DMS79 (cell line): ENCODE data around the gene RTN3.
"Not testable (repeated sequence)": the region's sequence is repeated elsewhere in the genome, so short reads cannot be mapped to it uniquely, and the experiment has no call there.

ENCODE experiments used
- DNase-seq: peaks from one replicate; lab custom pipeline; 2025; lab: John Stamatoyannopoulos, UW

Gene RTN3, protein sequence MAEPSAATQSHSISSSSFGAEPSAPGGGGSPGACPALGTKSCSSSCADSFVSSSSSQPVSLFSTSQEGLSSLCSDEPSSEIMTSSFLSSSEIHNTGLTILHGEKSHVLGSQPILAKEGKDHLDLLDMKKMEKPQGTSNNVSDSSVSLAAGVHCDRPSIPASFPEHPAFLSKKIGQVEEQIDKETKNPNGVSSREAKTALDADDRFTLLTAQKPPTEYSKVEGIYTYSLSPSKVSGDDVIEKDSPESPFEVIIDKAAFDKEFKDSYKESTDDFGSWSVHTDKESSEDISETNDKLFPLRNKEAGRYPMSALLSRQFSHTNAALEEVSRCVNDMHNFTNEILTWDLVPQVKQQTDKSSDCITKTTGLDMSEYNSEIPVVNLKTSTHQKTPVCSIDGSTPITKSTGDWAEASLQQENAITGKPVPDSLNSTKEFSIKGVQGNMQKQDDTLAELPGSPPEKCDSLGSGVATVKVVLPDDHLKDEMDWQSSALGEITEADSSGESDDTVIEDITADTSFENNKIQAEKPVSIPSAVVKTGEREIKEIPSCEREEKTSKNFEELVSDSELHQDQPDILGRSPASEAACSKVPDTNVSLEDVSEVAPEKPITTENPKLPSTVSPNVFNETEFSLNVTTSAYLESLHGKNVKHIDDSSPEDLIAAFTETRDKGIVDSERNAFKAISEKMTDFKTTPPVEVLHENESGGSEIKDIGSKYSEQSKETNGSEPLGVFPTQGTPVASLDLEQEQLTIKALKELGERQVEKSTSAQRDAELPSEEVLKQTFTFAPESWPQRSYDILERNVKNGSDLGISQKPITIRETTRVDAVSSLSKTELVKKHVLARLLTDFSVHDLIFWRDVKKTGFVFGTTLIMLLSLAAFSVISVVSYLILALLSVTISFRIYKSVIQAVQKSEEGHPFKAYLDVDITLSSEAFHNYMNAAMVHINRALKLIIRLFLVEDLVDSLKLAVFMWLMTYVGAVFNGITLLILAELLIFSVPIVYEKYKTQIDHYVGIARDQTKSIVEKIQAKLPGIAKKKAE

DNA sequence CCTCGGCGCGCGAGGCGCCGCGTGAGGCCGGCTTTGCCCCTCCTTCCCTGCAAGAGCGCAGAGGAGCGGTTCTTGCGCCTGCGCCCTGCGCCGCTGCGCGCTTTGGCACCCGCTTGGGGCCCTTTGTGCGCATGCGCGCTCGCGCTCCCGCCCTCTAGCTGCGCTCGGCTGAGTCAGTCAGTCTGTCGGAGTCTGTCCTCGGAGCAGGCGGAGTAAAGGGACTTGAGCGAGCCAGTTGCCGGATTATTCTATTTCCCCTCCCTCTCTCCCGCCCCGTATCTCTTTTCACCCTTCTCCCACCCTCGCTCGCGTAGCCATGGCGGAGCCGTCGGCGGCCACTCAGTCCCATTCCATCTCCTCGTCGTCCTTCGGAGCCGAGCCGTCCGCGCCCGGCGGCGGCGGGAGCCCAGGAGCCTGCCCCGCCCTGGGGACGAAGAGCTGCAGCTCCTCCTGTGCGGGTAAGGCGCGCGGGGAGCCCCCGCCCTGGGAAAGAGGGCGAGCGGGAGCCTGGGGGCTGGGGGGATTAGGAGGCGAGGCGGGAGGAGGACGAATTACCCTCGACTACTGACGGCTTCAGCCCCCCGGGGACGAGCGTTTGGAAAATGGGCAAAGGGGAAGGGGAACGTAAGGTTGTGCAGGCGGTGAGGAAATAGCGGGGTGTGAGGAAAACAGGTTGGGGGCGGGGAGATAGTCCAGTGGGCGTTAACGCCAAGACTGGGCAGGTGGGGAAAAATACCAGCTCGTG, at the start of gene RTN3:
TSS of gene RTN3 (plus strand) at position 180 of the 745 bp plus-strand sequence. CDS start at position 317, 137 bp downstream.
- DNase-seq = peak; percentile 93

DNA sequence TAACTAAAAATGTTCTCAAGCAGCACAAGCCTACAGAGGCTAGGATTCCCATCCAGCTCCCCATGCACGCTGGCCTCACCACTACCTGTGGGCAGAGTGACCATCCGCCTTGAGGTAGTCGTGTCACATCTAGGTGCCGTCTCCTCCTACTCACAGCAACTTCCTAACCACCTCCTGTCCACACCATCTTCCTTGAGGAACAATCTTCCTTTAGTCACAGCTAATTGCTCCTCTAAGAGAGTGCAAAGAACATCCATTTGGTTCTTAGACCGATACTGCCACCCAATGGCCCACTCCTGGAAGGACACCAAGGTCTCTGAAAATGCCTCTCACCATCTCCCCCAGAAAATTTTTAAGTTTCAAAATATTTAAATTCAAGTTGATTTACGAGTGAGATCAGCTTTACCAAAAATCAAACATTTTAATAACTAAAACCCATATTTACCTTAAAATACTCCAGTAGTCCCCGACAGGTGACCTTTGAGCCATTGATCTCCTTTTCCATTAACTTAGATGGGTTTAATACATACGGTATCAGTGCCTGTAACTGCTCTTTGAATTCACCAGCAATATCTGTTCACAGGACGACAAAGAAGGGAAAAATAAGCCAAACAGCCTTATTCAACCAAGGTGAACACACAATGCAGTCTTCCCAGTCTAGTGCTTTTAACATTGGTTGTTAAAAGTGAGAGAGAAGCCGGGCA, 45.4 kb upstream of the RTN3 start:
- DNase-seq = peak; percentile 18

DNA sequence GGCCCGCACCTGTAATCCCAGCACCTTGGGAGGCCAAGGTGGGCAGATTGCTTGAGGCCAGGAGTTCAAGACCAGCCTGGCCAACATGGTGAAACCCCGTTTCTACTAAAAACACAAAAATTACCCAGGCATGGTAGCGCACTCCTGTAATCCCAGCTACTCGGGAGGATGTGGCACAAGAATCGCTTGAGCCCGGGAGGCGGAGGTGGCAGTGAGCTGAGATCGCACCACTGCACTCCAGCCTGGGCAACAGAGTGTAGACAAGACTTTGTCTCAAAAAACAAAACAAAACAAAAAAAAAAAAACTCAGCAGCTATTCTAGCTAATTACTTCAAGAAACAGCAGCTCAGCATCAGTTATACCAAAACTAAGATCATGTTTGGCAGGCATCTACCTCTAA, 42.9 kb upstream of the RTN3 start:
- DNase-seq = not testable (repeated sequence)

DNA sequence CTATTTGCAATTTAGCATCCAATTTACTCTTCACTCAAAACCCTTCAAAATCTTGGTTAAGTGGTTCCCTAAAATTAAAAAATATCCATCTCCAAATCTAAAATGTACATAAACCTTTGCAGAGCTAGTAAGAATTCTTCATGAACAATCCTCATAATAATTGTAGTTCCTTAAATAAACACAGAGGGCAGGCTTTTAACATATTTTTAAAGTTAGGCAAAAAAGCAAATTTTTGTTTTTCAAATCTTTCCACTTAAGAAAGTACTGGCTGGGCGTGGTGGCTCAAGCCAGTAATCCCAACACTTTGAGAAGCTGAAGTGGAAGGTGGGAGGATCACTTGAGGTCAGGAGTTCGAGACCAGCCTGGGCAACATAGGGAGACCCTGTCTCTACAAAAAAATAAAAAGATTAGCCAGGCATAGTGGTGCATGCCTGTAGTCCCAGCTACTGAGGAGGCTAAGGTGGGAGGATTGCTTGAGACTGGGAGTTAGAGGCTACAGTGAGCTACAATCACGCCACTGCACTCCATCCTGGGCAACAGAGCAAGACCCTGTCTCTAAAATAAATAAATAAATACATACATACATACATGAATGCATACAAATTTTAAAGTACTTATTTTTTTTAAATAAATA, 42.0 kb upstream of the RTN3 start:
- no peak for DNase-seq

DNA sequence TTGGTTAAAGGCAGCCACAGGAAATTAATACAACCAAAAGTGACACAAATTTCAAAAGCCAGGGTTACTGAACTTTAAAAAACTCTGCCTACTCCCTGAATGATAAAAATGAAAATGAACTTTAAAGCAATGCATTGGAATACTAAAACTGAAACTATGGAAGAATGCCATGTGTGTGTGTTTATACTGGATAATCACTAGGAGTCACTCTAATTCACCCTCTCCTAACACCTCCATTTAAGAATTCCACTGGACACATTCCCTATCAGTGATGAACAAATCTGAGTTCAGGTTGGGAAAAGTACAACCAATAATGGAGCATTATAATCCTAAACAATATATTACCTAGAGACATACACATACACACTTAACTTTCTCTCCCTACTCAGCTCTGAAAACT, 39.6 kb upstream of the RTN3 start:
- no peak for DNase-seq

DNA sequence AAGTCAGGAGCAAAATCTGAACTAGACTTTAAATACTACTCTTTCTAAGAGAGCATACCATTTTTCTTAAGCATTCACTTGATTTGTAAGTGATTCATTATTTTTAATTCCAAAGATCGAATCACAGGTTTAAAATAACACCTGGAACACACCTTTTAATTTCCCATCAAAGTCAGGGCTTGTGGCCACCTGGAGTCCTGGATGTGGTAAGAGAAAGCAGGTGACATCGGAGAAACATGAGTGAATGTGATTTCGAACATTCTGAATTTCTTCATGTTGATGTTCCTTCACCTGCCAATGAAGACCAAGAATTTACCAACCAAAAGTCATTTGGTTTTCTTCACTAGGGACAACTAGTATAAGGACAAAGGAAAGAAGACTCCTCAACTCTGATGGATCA, 38.1 kb upstream of the RTN3 start:
- DNase-seq = no peak

DNA sequence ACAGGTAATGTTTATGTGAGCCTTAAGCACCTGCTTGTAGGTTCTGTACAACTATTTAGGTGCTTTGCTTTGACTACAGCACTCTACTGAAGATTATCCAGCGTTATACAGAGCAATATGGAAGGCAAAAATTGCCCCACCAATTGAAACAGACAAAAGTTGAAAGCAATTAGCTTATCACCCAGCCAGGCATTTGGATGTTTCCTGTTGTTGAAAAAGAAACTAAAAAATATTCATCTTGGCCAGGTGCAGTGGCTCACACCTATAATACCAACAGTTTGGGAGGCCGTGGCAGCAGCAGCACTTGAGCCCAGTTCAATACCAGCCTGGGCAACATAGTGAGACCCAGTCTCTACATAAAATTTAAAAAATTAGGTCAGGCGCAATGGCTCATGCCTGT, 28.6 kb upstream of the RTN3 start:
- no peak for DNase-seq

DNA sequence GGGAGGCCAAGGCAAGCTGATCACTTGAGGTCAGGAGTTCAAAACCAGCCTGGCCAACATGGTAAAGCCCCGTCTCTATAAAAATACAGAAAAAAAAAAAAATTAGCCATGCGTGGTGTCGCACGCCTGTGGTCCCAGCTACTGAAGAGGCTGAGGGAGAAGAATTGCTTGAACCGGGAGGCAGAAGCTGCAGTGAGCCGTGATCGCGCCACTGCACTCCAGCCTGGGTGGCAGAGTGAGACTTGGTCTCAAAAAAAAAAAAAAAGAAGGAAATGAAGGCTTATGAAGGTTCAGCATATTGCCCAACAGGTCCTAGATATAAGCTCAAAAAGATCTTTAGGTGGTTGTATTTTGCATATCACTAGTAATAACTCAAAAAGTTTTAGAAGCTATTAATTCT, 20.3 kb upstream of the RTN3 start:
- no peak for DNase-seq

DNA sequence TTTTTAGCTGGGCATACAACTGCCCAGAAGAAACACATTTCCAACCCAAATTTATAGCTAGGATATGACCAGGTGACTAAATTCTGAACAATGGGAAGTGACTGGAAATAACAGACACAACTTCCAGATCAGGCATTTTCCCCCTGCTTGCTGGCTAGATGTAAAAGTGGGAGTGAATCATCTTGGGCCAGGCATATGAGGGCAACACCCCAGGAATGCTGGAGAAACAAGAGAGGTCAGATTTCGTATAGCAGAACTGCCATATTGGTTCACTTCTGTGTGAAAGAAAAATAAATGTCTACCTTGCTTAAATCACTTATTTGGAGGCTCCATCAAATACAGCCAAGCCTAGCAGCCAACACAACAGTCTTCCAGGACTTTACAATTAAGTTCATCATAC, 17.5 kb upstream of the RTN3 start:
- no peak for DNase-seq

DNA sequence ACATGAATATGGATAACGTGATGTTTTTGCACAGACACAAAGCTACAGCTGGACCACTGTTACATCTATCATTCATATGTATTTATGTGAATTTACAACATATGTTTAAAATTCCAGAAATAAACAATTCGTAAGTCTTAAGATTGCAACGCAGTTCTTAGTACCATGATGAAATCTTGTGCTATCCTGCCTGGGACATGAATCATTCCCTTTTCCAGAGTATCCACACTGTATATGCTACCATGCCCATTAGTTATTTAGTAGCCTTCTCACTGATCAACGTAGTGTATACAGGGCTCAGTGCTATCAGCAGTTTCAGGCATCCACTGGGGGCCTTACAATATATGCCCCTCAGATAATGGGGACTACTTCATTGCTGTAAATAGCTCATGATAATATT, 14.4 kb upstream of the RTN3 start:
- DNase-seq = no peak

DNA sequence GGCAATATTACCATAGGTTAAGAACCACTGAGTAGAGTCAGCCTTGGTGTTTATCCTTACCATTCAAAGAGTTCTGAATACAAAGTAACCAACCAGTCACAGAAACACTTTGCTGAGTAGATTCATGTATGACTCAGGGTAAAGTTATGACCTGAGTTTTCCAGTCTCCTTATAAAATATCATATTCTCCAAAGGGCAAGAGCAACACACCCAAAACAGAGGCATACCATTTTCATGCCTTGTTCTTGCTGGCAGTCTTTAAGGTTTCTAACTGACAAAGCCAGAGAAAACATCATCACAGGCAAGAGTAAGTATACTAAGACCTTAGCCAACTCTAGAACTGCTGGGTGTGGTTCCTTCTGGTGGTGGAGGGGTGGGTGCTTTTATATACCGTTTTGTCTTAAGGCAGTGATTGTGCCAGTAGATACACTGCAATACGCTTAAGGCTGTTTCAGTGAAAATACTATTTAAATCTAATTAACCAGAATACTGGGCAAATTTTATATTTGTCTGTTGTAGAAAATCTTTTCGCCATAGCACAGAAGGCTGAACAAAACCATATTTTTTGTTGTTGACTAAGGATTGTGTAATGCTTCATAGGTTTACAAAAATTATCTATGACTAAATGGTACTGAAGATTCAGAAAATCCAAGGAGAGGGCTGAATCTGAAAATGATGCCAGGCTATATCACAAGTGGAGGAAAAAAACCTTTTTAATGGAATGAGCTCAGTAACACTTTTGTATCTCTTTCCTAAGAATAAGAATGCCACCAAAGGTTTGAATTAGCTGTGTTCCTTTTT, 13.1 kb upstream of the RTN3 start:
- DNase-seq = no peak

DNA sequence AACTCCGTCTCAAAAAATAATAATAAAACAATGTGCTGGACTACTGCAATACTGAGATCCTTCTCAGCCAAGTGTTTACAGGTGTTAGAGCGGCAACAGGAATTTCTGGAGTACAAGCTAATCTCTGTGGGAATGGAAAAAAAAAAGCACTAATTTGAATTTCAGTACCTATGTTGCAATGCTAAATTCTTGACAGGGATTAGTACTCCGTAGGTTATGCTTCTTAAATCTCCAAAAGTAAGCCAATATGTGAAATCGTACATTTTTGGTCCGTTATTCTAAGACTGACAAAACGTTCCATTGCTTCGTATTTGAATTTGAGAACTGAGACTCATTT, 11.2 kb upstream of the RTN3 start:
- no peak for DNase-seq

DNA sequence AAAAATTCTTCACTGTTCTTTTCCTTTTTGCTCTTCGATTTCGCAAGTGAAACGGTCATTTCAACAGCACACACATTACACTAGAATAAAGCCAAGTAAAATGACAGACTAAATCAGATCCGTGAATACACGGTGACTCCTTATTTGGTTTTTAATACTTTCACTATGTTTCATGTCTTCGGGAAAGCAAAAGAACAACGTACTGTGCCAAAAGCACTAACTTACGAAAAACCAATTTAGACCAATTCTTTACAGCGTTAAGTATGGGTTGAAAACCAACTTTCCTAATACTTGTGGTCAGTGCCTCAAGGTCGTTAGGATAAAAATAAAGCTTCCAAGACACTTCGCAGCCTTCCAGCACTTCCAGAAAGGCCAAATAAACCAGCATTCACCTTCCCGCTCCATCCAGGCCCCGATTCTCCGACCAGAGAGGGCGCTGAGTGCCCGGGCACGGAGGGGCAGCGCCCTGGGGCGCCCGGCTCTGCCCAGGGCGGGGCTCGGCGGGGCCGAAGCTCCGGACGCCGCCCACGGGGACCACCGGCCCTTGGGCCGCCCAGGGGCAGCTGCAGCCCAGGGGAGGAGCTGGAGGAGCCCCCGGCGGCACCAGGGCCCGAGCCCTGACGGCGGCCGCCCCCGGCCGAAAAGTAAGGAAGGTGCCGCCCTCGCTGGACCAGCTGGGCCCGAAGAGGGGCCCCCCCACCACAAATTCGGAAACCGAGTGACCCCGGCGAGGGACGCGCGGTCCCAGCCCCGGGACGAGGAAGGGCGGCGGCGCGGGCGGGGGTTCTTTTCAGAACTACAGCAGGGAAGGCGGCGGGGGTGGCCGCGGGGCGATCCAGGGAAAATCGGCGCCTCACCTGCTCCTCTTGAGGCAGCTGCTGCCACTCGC, 10.6 kb upstream of the RTN3 start:
- peak; percentile 30 for DNase-seq

DNA sequence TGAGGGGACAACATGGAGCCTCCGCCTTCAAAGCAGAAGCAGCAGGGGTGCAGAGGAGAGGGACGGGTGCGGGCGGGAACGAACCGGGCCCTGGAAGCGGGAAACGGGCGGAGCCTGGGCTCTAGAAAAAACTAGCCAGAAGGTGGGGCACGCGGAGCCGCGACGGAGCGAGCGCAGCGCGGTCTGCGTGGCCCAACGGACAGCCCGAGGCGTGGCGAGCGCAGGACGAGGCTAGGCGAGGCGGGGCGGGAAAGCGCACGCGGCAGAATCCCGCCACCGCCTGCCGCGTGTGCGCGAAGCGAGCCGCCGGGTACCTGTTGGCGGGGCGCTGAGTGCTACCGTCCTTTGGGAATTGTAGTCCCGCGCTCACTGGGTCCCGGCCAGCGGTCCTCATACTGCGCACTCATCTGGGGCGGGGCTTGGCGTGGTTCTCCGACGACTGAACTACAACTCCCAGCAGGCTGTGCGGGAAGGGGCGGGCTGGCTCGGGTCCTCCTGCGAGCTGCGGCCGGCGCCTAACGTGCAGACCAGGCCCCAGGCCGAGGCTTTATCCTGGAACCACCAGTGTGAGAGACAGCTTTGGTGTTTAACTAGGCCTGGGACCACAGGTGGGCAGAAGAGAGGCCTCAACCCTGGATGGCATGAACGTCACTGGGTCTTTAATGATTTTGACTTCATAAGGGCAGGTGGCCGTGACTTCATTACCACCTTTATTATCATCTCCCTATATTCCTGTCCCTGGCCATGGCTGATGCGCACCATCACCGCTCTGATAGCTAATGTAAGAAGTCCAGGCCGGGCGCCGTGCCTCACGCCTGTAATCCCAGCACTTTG, 9.8 kb upstream of the RTN3 start, which contains the start of gene ATL3:
TSS of gene ATL3 (minus strand) at position 55 of the 834 bp plus-strand sequence. CDS start at position 14, 41 bp downstream.
- peak; percentile 87 for DNase-seq

DNA sequence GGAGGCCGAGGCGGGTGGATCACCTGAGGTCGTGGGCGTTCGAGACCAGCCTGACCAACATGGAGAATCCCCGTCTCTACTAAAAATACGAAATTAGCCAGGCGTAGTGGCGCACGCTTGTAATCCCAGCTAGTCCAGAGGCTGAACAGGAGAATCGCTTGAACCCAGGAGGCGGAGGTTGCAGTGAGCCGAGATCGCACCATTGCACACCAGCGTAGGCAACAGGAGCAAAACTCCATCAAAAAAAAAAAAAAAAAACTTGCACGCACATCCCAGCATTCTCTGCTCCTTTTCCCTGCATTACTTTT, 9.2 kb upstream of the RTN3 start:
- DNase-seq = no peak

DNA sequence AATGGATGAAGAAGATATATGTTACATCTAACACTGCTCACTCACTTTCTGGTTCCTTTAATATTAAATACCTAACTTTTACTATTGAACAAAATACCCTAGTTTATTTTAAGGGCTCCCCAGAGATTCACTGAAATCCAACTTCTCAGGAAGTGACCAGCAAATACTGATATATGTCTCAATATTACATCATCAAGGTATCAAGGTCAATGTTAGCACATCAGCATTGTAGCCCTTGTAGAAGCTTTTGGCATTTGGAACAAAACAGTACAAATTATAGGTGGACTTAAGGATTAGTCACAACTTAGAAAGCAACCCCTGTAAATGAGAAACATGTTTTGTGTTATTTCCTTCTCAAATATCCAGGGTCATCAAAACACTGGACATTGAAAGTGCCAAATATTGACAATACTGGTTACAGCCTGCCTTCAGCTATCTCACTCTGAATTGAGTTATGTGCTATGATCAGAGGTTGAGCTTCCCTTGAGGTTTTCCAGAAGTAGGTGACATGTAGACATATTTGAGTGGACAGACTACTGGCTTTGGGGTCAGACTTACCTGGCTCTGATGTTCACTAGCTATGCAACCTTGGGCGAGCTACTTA, 8.3 kb upstream of the RTN3 start:
- no peak for DNase-seq

DNA sequence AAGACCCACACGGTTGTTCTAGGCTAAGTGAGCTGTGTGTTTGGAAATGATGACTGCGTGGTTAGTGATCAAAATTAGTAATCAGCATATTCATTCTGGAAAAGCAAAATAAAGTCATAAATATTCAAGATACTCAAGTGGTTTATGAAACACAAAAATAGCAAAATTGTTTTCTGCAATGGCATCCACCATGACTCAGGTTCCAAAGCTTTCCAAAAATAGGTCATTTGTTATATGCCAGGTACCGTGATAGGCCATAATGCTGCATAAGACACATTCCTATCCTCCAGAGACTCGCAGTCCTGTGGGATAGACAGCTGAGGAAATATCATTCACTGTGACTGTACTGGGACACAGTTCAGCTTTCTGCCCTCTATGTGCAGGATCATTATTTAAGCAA, 7.7 kb upstream of the RTN3 start:
- no peak for DNase-seq

DNA sequence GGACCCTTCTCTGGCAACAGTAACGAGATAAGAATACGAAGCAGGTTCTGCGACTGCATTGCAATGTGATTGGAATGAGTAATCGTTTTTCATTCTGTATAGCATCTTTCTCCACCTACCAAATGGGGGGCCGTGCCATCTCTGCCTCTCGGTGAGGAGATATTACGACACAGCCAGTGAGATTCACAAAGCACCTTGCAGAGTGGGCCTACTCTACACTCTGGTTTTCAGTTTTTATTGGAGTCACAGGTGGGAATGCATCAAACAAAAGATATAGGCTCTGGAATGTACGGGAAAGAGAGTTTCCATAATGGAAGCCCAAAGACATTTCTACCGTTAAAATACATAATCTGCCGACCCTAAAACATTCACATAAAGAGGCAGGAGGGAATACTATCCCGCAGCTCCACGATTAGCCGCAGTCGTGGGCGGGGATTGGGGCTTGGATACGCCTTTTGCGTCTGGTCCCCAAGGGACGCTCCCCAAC, 423 bp upstream of the RTN3 start:
- DNase-seq = peak; percentile 80
